Thyroid gland (tissue), 4 donors: ENCODE results near the gene PHF14. TPM values are rescaled to one million over a fixed set of nuclear protein-coding genes. Genes with fewer than 3 reads are reported as not detected.

Experiments
- DNase-seq, 2 donors: peaks; one replicate each; pipeline ENCODE4 v3.0.0-alpha.2; 2019
- H3K27ac ChIP-seq, 3 donors: fragments of 200-600 bp; sonication (generic); 1 replicate in 2 of 3; 2 replicates in 1 of 3; pipeline ENCODE4 v1.5.1; 2016 to 2019; ENCODE audit warnings: mild to moderate bottlenecking in 1 of 3, moderate library complexity in 1 of 3
- H3K27me3 ChIP-seq: fragments of 200-600 bp; sonication (generic); one replicate; pipeline ENCODE4 v1.5.1; 2019
- H3K36me3 ChIP-seq, 2 donors: fragments of 200-600 bp; sonication (generic); one replicate each; pipeline ENCODE4 v1.5.1; 2016 to 2019
- H3K4me1 ChIP-seq, 2 donors: fragments of 200-600 bp; sonication (generic); one replicate each; pipeline ENCODE4 v1.5.1; 2017 to 2019
- H3K4me3 ChIP-seq, 3 donors: fragments of 200-600 bp; sonication (generic); replicated peaks in 1 of 3; 1 replicate in 2 of 3; 2 replicates in 1 of 3; pipeline ENCODE4 v1.5.1; 2016; ENCODE audit warnings: mild to moderate bottlenecking in 1 of 3
- H3K9me3 ChIP-seq: fragments of 200-600 bp; sonication (generic); one replicate; pipeline ENCODE4 v1.5.1; 2017
- POLR2A ChIP-seq, 2 donors: fragments of 450-650 bp; IDR thresholded peaks; one replicate each; pipeline ENCODE4 v1.6.1; 2017; ENCODE audit warnings: antibody characterized with exemption in 2 of 2, mild to moderate bottlenecking in 2 of 2, moderate library complexity in 1 of 2
- WGBS, 2 donors: methylation state at CpG; one replicate each; pipeline ENCODE4 v1.1.5; 2017; 5-methylcytosine and 5-hydroxymethylcytosine counted together
- intact Hi-C: fragments of 100-400 bp; cut with DNase I; formaldehyde crosslinking; loops from one replicate; pipeline ENCODE4 v1.15.1; 2023
- total RNA-seq, 4 donors: library from RNA; depleted of rRNA; stranded (reverse); fragments of >200 nt; gene quantifications; one replicate each; pipeline ENCODE4 v1.2.3, GENCODE V29; 2016
- TF ChIP-seq, protein P1 (sequence below), 6 experiments: fragments of 200-600 bp in 3 of 6; fragments of 450-650 bp in 3 of 6; sonication (generic) in 3 of 6; IDR thresholded peaks; one replicate each; pipeline ENCODE4 v1.5.1; 2016 to 2019; ENCODE audit warnings: antibody characterized with exemption in 6 of 6, mild to moderate bottlenecking in 2 of 6, inconsistent platforms in 1 of 6, moderate library complexity in 1 of 6

Gene PHF14
- total RNA-seq, 4 donors from 2014 or later, result 30.9 to 46.3 (median 36.8) TPM

DNA sequence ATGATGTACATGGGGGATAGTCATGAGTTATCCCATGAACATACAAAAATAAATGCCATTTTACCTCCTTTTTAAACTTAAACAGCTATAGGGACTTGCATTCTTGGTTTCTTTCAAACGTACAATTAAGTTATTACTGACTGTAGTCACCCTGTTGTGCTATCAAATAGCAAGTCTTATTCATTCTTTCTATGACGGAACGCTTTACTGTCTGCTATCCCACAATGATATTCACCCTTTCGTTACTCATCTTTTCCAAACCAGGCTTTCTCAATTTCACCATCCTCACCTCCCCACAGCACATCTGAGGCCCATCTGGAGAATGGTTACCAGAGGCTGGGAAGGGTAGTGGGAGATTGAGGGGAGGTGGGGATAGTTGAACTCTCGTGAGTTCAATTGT, 218.8 kb downstream of the PHF14 start:
- Histone ChIP-seq H3K27me3 (no peaks in the 10 kb centered on the region), H3K27ac (no peak overlapping the region), H3K4me3 (no peak overlapping the region), H3K9me3 (no peaks in the 10 kb centered on the region), H3K36me3 (no peaks in the 10 kb centered on the region), H3K4me1 (peaks cover 14 to 21% of the 10 kb centered on the region in 2 donors)
- intact Hi-C loops, result no loop called here
- DNase-seq, result no peak
- TF ChIP-seq, protein P1, sequence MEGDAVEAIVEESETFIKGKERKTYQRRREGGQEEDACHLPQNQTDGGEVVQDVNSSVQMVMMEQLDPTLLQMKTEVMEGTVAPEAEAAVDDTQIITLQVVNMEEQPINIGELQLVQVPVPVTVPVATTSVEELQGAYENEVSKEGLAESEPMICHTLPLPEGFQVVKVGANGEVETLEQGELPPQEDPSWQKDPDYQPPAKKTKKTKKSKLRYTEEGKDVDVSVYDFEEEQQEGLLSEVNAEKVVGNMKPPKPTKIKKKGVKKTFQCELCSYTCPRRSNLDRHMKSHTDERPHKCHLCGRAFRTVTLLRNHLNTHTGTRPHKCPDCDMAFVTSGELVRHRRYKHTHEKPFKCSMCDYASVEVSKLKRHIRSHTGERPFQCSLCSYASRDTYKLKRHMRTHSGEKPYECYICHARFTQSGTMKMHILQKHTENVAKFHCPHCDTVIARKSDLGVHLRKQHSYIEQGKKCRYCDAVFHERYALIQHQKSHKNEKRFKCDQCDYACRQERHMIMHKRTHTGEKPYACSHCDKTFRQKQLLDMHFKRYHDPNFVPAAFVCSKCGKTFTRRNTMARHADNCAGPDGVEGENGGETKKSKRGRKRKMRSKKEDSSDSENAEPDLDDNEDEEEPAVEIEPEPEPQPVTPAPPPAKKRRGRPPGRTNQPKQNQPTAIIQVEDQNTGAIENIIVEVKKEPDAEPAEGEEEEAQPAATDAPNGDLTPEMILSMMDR (IDR thresholded peaks at IDR 0.05), result no peak
- TF ChIP-seq POLR2A (IDR thresholded peaks at IDR 0.05), result no peak
- 77 to 83% methylated on average over 5 of the region's 5 CpGs for WGBS, 2 donors

DNA sequence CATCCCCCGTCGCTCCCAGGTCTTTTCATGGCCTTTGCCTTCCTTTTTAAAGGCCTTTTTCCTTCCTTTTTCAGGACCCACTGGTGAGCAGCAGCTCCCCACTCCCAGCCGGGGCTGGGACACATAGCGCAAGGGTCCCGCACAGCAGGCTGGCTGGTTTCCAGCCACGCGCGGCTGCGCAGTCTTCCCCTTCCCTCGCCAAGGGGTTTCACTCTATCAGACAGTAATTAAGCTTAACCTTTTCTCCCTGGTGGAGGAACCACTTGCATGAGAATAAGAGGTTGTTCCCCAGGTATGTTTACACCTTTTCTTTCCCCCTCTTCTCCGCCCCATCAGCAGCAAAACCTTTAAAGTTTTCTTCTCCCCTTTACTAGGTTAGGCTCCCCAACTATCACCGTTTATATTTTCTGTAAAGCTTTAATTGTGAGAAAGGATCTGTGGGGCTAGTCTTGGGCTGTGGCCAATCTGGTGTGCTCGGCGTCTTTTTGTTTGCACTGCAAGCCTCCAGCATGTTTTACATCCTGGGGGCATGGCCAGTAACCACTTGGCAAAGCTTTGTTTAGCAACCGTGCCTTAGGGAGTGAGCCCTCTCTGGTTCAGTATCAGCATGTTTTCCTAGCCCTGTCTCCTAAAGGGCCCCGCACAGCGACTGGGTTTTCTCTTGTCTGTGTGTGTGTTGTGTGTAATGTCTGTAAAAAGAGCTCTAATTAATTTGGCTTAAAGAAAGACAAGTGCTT, 219.6 kb downstream of the PHF14 start:
- Histone ChIP-seq H3K9me3 (no peaks in the 10 kb centered on the region), H3K36me3 (no peaks in the 10 kb centered on the region), H3K27me3 (no peaks in the 10 kb centered on the region), H3K4me1 (peaks cover 14 to 21% of the 10 kb centered on the region in 2 donors), H3K27ac (peak overlapping the region in 2 of 3 donors; percentile 26 to 40), H3K4me3 (peak overlapping the region in 1 of 3 donors; percentile 6)
- DNase-seq, result peak; percentile 54 to 67
- no peak for TF ChIP-seq POLR2A (IDR thresholded peaks at IDR 0.05)
- TF ChIP-seq, protein P1 (IDR thresholded peaks at IDR 0.05), result no peak
- intact Hi-C loops, result no loop called here
- 12 to 15% methylated on average over 17 of the region's 17 CpGs for WGBS, 2 donors

DNA sequence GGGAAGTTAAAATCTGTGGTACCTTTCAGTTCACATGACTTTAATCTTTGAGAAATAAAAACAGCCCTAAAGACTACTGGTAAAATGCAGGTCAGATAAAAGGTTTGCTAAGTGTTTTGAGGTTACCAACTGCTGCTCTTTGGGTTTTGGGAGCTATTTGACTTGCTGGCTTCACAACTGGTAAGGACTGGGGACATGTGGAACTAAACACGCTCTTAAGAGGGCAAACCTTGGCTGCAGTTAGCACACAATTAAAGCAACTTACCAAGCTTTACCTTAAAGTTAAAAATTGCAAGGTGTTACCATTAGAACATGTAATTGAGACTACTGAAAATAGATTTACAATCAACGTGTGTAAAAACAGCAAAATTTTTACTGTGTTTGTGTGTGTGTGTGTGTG, 220.2 kb downstream of the PHF14 start:
- Histone ChIP-seq H3K9me3 (no peaks in the 10 kb centered on the region), H3K36me3 (no peaks in the 10 kb centered on the region), H3K4me1 (peaks cover 14 to 21% of the 10 kb centered on the region in 2 donors), H3K4me3 (peak overlapping the region in 1 of 3 donors; percentile 6), H3K27me3 (no peaks in the 10 kb centered on the region), H3K27ac (peak overlapping the region in 2 of 3 donors; percentile 26 to 40)
- TF ChIP-seq, protein P1 (IDR thresholded peaks at IDR 0.05), result no peak
- TF ChIP-seq POLR2A (IDR thresholded peaks at IDR 0.05), result no peak
- WGBS, 2 donors, result 37 to 45% methylated on average over 2 of the region's 2 CpGs
- intact Hi-C loops, result no loop called here
- no peak for DNase-seq

DNA sequence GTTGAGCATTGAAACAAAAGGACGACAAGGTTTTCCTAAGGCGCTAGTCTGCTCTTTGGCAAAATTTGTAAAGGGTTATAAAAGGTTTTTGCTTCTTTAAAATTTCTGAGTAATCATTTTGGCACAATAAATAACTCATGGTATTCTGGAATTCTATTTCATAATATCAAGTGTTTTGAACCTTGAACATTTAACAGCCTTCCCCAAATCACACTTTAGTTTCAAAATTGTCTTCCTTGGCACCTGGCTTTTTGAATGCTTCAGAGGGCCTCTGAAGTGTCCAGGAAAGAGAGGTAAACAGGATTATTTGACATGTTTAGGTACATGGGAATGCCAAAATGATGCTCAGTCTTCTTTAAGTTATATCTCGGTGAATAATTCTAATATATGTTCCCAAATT, 220.8 kb downstream of the PHF14 start:
- H3K27me3 ChIP-seq, result no peaks in the 10 kb centered on the region
- TF ChIP-seq POLR2A (IDR thresholded peaks at IDR 0.05), result no peak
- TF ChIP-seq, protein P1 (IDR thresholded peaks at IDR 0.05), result no peak
- DNase-seq, result no peak
- peaks cover 14 to 21% of the 10 kb centered on the region in 2 donors for H3K4me1 ChIP-seq
- H3K9me3 ChIP-seq, result no peaks in the 10 kb centered on the region
- H3K27ac ChIP-seq, result no peak overlapping the region
- H3K4me3 ChIP-seq, result no peak overlapping the region
- 91 to 92% methylated on average over 3 of the region's 3 CpGs for WGBS, 2 donors
- no peaks in the 10 kb centered on the region for H3K36me3 ChIP-seq
- intact Hi-C loops, result no loop called here

DNA sequence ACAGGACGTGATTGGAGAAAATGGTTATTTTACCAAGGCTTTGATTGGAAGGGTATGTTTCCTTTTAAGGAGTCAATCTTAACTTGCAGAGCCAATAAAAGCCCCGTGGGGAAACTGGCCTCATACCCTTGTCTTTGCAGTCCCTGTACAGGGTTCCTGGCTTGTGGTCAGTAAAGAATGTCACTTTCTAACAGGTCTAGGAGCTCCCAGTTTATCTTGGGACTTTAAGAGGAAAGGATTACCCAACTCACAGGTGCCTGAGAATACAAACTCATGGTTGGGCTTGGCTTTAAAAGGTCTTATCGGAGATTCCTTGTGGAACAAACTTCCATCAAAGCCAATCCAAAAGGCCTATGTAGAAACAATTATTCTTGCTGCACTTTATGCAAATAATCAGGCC, 221.8 kb downstream of the PHF14 start:
- TF ChIP-seq POLR2A (IDR thresholded peaks at IDR 0.05), result no peak
- TF ChIP-seq, protein P1 (IDR thresholded peaks at IDR 0.05), result no peak
- DNase-seq, result no peak
- no peaks in the 10 kb centered on the region for H3K9me3 ChIP-seq
- H3K4me1 ChIP-seq, result peaks cover 14 to 21% of the 10 kb centered on the region in 2 donors
- WGBS, 2 donors, result 50 to 55% methylated on average over 3 of the region's 3 CpGs
- no peak overlapping the region for H3K27ac ChIP-seq
- no peak overlapping the region for H3K4me3 ChIP-seq
- H3K36me3 ChIP-seq, result no peaks in the 10 kb centered on the region
- H3K27me3 ChIP-seq, result no peaks in the 10 kb centered on the region
- intact Hi-C loops, result no loop called here
